GM23338 (cell line): ENCODE measurements around the gene TMPRSS2.

ENCODE experiments used
- CREB1 ChIP-seq: fragments of 250-450 bp; sonication (Bioruptor Pico); IDR thresholded peaks from 2 replicates; pipeline ENCODE4 v1.5.0; 2020; ENCODE audit warnings: low read depth, mild to moderate bottlenecking, moderate library complexity
- EZH2phosphoT487 ChIP-seq: fragments of 200-600 bp; sonication (generic); IDR thresholded peaks from one replicate; pipeline ENCODE4 v1.8.1; 2018; ENCODE audit warnings: antibody characterized with exemption; ENCODE audit not compliant: unreplicated experiment
- TF ChIP-seq, protein P1 (sequence below), 2 experiments: fragments of 200-600 bp in 1 of 2; sonication (generic) in 1 of 2; conservative IDR thresholded peaks; 2 replicates each; pipeline versions ENCODE4 v1.5.1 to v1.6.1; 2016 to 2017; ENCODE audit warnings: antibody characterized with exemption in 2 of 2, low read depth in 2 of 2, mild to moderate bottlenecking in 2 of 2, moderate library complexity in 1 of 2
- TF ChIP-seq, protein P2 (sequence below): IDR thresholded peaks from one replicate; pipeline ENCODE4 v1.6.1; 2018; ENCODE audit warnings: antibody characterized with exemption; ENCODE audit not compliant: unreplicated experiment

DNA sequence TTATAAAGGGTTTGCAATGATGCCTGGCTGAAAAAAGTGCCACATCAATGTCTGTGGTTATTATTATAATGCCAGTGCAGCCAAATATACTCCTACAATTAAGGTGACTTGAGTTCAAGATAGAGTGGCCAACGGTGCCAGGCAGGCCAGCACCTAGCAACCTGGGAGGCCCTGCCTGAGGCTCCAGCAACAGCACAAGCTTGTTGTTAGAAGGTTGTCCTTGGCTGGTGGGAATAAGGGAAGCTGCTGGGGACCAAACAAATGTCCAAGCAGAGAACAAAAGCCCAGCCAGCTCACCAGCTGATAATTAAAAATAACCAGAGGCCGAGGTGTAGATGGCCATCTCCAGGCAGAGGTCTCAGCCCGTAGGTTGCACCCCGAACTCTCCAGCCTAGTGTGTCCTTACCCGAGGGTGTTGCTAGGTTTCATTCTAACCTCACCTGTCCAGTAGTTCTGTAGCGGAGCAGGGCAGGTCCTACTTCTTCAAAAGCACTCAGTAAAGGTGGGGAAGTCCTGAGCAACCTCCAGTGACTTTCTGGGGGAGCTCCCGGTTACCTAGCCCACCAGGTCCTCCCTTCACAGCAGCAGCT lies 1.9 kb downstream of the TMPRSS2 start:
- TF ChIP-seq, protein P1, sequence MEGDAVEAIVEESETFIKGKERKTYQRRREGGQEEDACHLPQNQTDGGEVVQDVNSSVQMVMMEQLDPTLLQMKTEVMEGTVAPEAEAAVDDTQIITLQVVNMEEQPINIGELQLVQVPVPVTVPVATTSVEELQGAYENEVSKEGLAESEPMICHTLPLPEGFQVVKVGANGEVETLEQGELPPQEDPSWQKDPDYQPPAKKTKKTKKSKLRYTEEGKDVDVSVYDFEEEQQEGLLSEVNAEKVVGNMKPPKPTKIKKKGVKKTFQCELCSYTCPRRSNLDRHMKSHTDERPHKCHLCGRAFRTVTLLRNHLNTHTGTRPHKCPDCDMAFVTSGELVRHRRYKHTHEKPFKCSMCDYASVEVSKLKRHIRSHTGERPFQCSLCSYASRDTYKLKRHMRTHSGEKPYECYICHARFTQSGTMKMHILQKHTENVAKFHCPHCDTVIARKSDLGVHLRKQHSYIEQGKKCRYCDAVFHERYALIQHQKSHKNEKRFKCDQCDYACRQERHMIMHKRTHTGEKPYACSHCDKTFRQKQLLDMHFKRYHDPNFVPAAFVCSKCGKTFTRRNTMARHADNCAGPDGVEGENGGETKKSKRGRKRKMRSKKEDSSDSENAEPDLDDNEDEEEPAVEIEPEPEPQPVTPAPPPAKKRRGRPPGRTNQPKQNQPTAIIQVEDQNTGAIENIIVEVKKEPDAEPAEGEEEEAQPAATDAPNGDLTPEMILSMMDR (conservative IDR thresholded peaks at IDR 0.05; ENCODE audit: low read depth in 2 of 2): no peak
- TF ChIP-seq EZH2phosphoT487: no peak
- TF ChIP-seq, protein P2, sequence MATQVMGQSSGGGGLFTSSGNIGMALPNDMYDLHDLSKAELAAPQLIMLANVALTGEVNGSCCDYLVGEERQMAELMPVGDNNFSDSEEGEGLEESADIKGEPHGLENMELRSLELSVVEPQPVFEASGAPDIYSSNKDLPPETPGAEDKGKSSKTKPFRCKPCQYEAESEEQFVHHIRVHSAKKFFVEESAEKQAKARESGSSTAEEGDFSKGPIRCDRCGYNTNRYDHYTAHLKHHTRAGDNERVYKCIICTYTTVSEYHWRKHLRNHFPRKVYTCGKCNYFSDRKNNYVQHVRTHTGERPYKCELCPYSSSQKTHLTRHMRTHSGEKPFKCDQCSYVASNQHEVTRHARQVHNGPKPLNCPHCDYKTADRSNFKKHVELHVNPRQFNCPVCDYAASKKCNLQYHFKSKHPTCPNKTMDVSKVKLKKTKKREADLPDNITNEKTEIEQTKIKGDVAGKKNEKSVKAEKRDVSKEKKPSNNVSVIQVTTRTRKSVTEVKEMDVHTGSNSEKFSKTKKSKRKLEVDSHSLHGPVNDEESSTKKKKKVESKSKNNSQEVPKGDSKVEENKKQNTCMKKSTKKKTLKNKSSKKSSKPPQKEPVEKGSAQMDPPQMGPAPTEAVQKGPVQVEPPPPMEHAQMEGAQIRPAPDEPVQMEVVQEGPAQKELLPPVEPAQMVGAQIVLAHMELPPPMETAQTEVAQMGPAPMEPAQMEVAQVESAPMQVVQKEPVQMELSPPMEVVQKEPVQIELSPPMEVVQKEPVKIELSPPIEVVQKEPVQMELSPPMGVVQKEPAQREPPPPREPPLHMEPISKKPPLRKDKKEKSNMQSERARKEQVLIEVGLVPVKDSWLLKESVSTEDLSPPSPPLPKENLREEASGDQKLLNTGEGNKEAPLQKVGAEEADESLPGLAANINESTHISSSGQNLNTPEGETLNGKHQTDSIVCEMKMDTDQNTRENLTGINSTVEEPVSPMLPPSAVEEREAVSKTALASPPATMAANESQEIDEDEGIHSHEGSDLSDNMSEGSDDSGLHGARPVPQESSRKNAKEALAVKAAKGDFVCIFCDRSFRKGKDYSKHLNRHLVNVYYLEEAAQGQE: no peak
- no peak for TF ChIP-seq CREB1
